Peyer's patch (tissue), 4 donors: ENCODE measurements around the gene TEC. TPM values are rescaled to one million over a fixed set of nuclear protein-coding genes. Genes with fewer than 3 reads are reported as not detected.

Experiments
- DNase-seq, 3 donors: peaks; one replicate each; pipeline ENCODE4 v3.0.0-alpha.2; 2017 to 2019
- H3K27ac ChIP-seq, 4 donors: fragments of 200-600 bp; sonication (generic); one replicate each; pipeline ENCODE4 v1.5.1; 2016 to 2019
- H3K27me3 ChIP-seq, 2 donors: fragments of 200-600 bp; sonication (generic); one replicate each; pipeline ENCODE4 v1.5.1; 2019
- H3K36me3 ChIP-seq, 3 donors: fragments of 200-600 bp; sonication (generic); one replicate each; pipeline ENCODE4 v1.5.1; 2016 to 2019
- H3K4me1 ChIP-seq, 4 donors: fragments of 200-600 bp; sonication (generic); one replicate each; pipeline ENCODE4 v1.5.1; 2016 to 2019
- H3K4me3 ChIP-seq, 4 donors: fragments of 200-600 bp; sonication (generic); 1 replicate in 3 of 4; 2 replicates in 1 of 4; pipeline ENCODE4 v1.5.1; 2016 to 2019; ENCODE audit warnings: mild to moderate bottlenecking in 1 of 4
- H3K9me3 ChIP-seq, 4 donors: fragments of 200-600 bp; sonication (generic); one replicate each; pipeline ENCODE4 v1.5.1; 2016 to 2019; ENCODE audit warnings: mild to moderate bottlenecking in 1 of 4
- POLR2A ChIP-seq, 2 donors: fragments of 450-650 bp; IDR thresholded peaks; one replicate each; pipeline ENCODE4 v1.5.1; 2017; ENCODE audit warnings: antibody characterized with exemption in 2 of 2, mild to moderate bottlenecking in 2 of 2, moderate library complexity in 2 of 2
- total RNA-seq, 4 donors: library from RNA; depleted of rRNA; stranded (reverse); fragments of >200 nt; gene quantifications; one replicate each; pipeline ENCODE4 v1.1.0, GENCODE V29; 2016
- TF ChIP-seq, protein P1 (sequence below), 6 experiments: fragments of 450-650 bp in 4 of 6; fragments of 200-600 bp in 2 of 6; sonication (generic) in 1 of 6; IDR thresholded peaks; one replicate each; pipeline ENCODE4 v1.5.1; 2017 to 2019; ENCODE audit warnings: antibody characterized with exemption in 6 of 6, mild to moderate bottlenecking in 3 of 6, moderate library complexity in 1 of 6

Gene TEC
- total RNA-seq, 4 donors from 2014 or later, result 5.3 to 13.0 (median 10.2) TPM

- Histone ChIP-seq H3K4me1 (peaks cover 0 to 7% (median 1%) of the 10 kb centered on the region in 4 donors), H3K9me3 (no peaks in the 10 kb centered on the region), H3K27me3 (no peaks in the 10 kb centered on the region), H3K27ac (peak overlapping the region in 3 of 4 donors; percentile 25 to 66 (median 32)), H3K36me3 (peaks cover 0 to 14% (median 0%) of the 10 kb centered on the region in 3 donors), H3K4me3 (no peak overlapping the region)
- DNase-seq, result peak in 1 of 3 donors; percentile 20
- no peak for TF ChIP-seq POLR2A (IDR thresholded peaks at IDR 0.05)
- TF ChIP-seq, protein P1, sequence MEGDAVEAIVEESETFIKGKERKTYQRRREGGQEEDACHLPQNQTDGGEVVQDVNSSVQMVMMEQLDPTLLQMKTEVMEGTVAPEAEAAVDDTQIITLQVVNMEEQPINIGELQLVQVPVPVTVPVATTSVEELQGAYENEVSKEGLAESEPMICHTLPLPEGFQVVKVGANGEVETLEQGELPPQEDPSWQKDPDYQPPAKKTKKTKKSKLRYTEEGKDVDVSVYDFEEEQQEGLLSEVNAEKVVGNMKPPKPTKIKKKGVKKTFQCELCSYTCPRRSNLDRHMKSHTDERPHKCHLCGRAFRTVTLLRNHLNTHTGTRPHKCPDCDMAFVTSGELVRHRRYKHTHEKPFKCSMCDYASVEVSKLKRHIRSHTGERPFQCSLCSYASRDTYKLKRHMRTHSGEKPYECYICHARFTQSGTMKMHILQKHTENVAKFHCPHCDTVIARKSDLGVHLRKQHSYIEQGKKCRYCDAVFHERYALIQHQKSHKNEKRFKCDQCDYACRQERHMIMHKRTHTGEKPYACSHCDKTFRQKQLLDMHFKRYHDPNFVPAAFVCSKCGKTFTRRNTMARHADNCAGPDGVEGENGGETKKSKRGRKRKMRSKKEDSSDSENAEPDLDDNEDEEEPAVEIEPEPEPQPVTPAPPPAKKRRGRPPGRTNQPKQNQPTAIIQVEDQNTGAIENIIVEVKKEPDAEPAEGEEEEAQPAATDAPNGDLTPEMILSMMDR (IDR thresholded peaks at IDR 0.05), result no peak
These were observed 129.9 kb downstream of the TEC start for GRCh38 chr4:48139691-48140090.

GRCh38 chr4:48138936-48139335 lies 130.7 kb downstream of the TEC start:
- Histone ChIP-seq H3K27ac (peak overlapping the region in 3 of 4 donors; percentile 44 to 66 (median 58)), H3K27me3 (no peaks in the 10 kb centered on the region)

GRCh38 chr4:48138511-48138910 lies 131.1 kb downstream of the TEC start:
- TF ChIP-seq POLR2A (IDR thresholded peaks at IDR 0.05), result no peak
- peak overlapping the region; percentile 44 to 66 (median 53) for H3K27ac ChIP-seq
- no peak for DNase-seq

More at GRCh38 chr4:48138936-48139335, 130.7 kb downstream of the TEC start:
- peak in 2 of 3 donors; percentile 46 to 75 for DNase-seq
- no peak overlapping the region for H3K4me3 ChIP-seq
- TF ChIP-seq POLR2A (IDR thresholded peaks at IDR 0.05), result no peak
- TF ChIP-seq, protein P1 (IDR thresholded peaks at IDR 0.05), result no peak
- H3K4me1 ChIP-seq, result peaks cover 0 to 7% (median 1%) of the 10 kb centered on the region in 4 donors
- no peaks in the 10 kb centered on the region for H3K9me3 ChIP-seq
- peaks cover 0 to 14% (median 0%) of the 10 kb centered on the region in 3 donors for H3K36me3 ChIP-seq

GRCh38 chr4:48137846-48138245 lies 131.8 kb downstream of the TEC start:
- Histone ChIP-seq H3K4me3 (no peak overlapping the region), H3K27ac (peak overlapping the region; percentile 44 to 66 (median 53)), H3K9me3 (no peaks in the 10 kb centered on the region), H3K27me3 (no peaks in the 10 kb centered on the region), H3K4me1 (peaks cover 0 to 7% (median 1%) of the 10 kb centered on the region in 4 donors), H3K36me3 (peaks cover 0 to 14% (median 0%) of the 10 kb centered on the region in 3 donors)
- TF ChIP-seq, protein P1 (IDR thresholded peaks at IDR 0.05), result no peak
- no peak for TF ChIP-seq POLR2A (IDR thresholded peaks at IDR 0.05)
- peak in 2 of 3 donors; percentile 29 to 58 for DNase-seq

More at GRCh38 chr4:48138511-48138910, 131.1 kb downstream of the TEC start:
- Histone ChIP-seq H3K4me3 (no peak overlapping the region), H3K4me1 (peaks cover 0 to 7% (median 1%) of the 10 kb centered on the region in 4 donors), H3K9me3 (no peaks in the 10 kb centered on the region), H3K27me3 (no peaks in the 10 kb centered on the region), H3K36me3 (peaks cover 0 to 14% (median 0%) of the 10 kb centered on the region in 3 donors)

DNA sequence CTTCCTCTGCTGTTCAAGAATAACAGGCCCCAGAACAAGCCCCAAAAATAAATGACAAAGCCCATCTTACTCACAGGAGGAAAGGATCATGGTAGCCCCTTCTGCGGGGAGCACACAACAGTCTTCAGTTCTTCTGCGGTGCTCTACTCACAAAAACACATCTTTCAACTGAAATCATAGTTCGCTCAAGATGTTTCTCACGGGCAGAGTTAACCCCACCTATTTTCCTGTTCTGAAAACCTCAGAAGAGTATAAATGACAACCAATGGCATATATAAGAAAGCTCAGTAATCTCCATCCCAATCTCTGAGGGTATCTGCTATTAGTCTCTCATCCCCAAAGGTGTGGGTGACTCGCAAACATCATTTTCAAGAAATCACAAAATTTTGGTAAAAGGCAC lies 135.6 kb downstream of the TEC start, which contains the start of gene TXK:
TSS of gene TXK (minus strand) at position 170 of the 400 bp plus-strand sequence. CDS start at position 90, 80 bp downstream.
- Histone ChIP-seq H3K9me3 (no peaks in the 10 kb centered on the region), H3K4me3 (peak within 1 kb of the TSS; percentile 3 to 21 (median 12)), H3K27ac (peak within 1 kb of the TSS in 3 of 4 donors; percentile 8 to 45 (median 27)), H3K36me3 (peaks cover 0 to 14% (median 0%) of the 10 kb centered on the region in 3 donors), H3K27me3 (no peaks in the 10 kb centered on the region), H3K4me1 (peaks cover 0 to 9% (median 2%) of the 10 kb centered on the region in 4 donors)
- TF ChIP-seq, protein P1 (IDR thresholded peaks at IDR 0.05), result no peak
- TF ChIP-seq POLR2A (IDR thresholded peaks at IDR 0.05), result no peak
- no peak for DNase-seq

DNA sequence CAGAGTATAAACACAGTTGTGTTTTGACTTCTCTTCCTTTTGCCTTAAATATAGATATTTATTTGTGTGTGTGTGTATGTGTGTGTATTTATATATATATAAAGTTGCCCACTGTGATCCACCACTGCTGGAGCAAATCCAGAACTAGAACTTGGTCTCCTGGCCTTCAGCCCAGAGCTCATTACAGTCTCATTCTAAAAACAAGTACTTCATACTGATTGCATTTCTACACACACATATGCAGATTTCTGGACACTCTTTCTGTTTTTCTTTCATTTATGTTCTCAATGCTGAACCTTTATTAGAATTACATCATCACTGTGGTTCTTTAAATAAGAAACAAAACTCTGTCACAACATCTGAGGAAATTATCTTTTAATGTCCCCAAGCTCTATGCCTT lies 136.0 kb downstream of the TEC start:
- Histone ChIP-seq H3K27ac (peak overlapping the region in 3 of 4 donors; percentile 8 to 45 (median 27)), H3K9me3 (no peaks in the 10 kb centered on the region), H3K4me3 (peak overlapping the region; percentile 3 to 21 (median 12)), H3K36me3 (peaks cover 0 to 11% (median 0%) of the 10 kb centered on the region in 3 donors), H3K27me3 (no peaks in the 10 kb centered on the region), H3K4me1 (peaks cover 0 to 9% (median 2%) of the 10 kb centered on the region in 4 donors)
- TF ChIP-seq, protein P1 (IDR thresholded peaks at IDR 0.05), result no peak
- no peak for TF ChIP-seq POLR2A (IDR thresholded peaks at IDR 0.05)
- DNase-seq, result no peak
